NOMO-1 (cell line): Measurements from ENCODE around the gene ATP6V1C2.
A peak's percentile ranks its signal among the peaks of the same experiment; 100 is the strongest.
"Not testable (repeated sequence)": the region's sequence is repeated elsewhere in the genome, so short reads cannot be mapped to it uniquely, and the experiment has no call there.

Source experiments
- DNase-seq, 2 experiments: peaks; one replicate each; lab custom pipeline; 2025; ENCODE audit not compliant: unreplicated experiment in 2 of 2; lab: John Stamatoyannopoulos, UW

Gene ATP6V1C2

DNA sequence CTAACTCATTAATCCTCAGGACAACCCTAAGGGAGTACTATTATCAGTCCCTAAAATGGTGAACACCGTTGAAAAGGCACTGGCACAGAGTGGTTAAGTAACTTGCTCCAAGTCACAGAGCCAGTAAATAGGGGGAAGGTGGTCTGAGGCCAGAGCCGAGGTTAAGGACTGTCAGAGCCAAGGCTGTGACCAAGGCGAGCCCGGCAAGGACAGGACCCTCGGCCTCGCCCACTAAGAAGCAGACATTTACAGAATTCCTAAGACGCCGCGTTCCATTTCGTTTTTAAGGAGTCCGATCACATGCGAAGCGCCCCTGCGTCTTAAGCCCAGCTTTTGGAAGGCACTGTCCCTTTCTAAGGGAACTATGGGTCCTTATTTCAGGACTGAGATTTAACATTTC is 90.1 kb downstream of the ATP6V1C2 start:
- DNase-seq: no peak

- peak; percentile 94 to 97 for DNase-seq
Observed at GRCh38 chr2:10812362-10813162, 91.1 kb downstream of the ATP6V1C2 start, which contains the start of gene PDIA6. Gene PDIA6, minus strand, starts transcription at chr2:10812785. Its CDS starts 89 bp downstream, at chr2:10812696.

GRCh38 chr2:10813163-10814138 is 92.0 kb downstream of the ATP6V1C2 start:
- not testable (repeated sequence) for DNase-seq

- no peak for DNase-seq
Observed at GRCh38 chr2:10814142-10814541, 92.7 kb downstream of the ATP6V1C2 start.

- DNase-seq: no peak
Observed at GRCh38 chr2:10814571-10815331, 93.3 kb downstream of the ATP6V1C2 start.

GRCh38 chr2:10817413-10817812 is 96.0 kb downstream of the ATP6V1C2 start:
- no peak for DNase-seq

GRCh38 chr2:10818305-10818704 is 96.9 kb downstream of the ATP6V1C2 start:
- DNase-seq: not testable (repeated sequence)

GRCh38 chr2:10818984-10819383 is 97.6 kb downstream of the ATP6V1C2 start:
- no peak for DNase-seq

DNA sequence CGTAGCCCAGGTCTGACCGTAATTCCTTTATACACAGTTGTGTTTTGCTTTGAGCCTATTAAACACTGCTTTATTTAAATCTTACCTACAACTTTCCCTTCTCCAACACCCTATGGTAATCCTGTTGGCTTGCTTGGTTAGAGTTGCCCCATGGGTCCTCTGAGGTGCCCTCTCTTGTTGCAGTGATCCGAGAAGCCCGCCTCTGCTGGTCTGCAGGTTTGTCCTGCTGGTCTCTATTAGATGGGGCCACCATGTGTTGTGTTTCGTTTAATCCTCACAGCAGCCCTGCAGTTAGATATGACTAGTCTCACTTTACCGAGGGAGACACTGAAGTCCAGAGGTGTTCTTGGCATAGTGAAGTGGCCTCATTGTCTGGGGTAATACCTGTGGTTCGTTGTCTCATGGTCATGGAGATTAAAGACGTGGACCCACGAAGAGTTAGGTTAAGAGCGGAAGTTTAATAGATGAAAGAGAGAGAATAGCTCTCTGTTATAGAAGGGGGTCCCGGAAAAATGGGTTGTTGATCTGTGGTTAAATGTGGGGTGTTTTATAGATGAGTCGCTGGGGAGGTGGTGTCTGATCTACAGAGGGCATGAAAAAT is 98.4 kb downstream of the ATP6V1C2 start:
- DNase-seq: no peak

DNA sequence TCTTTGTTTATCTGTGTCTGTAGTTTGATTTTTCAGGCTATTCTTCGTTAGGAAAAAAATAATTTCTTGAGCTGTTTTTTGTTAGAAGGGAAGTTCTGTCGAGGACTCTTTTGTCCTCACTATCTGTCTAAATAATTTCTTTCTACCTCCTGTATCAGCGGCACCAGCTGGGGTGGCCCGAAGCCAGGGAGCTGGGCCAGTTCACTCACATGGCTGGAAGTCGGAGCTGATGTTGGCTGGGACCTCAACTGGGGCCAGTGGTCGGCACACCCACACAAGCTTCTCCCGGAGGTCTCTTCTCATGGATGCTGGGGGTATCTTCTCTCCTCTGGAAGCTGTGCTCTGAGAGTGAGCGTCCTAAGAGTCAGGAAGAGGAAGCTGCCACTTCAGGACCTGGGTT is 99.1 kb downstream of the ATP6V1C2 start:
- no peak for DNase-seq

DNA sequence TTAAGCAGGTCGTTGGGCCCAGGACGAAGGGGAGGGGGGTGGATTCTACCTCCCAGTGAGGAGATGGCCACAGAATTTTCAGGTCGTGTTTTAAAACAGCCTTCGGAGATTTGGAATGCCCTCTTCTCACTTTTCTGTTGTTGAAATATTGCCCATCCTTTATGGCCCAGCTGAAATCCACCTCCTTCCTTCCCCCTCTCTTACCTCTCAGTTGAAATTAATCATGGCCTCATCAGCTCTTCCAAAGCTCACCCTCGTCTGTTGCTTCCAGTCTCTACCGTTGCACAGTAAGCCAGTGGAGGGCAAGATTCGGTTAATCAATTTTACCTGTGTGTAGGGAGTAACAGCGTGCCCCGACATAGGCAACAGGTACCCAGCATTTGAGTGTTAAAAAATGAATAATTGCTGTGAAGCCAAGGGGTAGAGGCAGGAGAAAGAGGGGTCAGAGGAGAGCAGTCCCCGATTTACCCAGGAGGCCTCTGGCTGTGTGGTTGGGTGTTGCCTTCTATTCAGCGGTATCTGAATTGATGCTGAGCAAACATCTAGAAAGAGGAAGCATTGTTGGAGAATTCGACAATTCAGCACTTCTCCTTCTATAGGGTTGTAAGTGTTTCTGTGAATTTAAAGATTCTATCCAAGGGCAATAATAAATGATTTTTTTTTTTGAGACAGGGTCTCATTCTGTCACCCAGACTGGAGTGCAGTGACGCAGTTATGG is 99.7 kb downstream of the ATP6V1C2 start:
- peak; percentile 35 to 73 for DNase-seq

DNA sequence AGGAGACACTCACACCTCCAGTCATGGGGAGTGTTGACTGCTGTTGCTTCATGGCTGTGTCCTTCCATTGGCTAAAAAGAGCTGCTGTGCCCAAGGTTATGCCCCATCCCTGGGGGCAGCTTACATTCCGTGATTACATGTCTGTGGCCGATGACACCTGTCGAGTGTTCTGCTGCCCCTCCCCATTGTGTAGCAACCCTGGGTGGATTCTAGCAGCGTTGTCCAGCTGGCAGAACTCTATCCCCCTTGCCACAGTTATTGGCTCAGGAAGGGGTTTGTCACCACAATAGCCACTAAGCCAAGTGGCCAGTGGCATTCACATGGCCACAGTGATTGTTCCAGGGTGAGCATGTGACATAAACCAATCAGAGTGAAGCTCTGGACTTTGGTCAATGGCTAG is 102.8 kb downstream of the ATP6V1C2 start:
- DNase-seq: no peak

DNA sequence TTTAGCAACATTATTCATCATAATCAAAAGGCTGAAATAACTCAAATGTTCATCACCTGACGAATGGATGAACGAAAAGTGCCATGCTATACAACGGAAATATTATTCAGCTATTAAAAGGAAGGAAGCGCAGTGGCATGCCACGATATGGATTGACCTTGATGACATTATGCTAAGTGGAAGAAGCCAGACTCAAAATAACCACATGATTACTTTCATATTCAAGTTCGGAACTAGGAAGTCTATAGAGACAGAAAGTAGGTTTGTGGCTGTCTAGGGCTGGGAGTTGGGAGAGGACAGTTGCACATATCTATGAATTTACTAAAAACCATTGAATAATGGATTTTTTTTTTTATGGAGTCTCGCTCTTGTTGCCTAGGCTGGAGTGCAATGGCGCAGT is 104.6 kb downstream of the ATP6V1C2 start:
- peak in 1 of 2 experiments; percentile 20 for DNase-seq

DNA sequence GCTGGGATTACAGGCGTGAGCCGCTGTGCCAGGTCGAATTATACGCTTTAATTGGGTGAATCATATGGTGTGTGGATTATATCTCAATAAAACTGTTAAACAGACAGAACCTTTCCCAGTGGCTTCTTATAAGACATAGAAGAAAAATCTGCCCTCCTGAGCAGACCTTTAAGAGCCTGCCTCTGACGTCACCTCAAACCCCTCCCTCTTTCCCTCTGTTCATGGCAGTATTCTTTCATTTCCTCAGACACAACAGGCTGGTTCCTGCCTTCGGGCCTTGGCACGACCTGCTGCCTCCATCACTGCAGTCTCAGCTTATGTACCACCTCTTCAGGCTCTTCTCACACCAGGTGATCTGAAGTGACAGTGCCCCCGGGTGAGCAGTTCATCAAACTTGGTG is 105.2 kb downstream of the ATP6V1C2 start:
- DNase-seq: no peak

DNA sequence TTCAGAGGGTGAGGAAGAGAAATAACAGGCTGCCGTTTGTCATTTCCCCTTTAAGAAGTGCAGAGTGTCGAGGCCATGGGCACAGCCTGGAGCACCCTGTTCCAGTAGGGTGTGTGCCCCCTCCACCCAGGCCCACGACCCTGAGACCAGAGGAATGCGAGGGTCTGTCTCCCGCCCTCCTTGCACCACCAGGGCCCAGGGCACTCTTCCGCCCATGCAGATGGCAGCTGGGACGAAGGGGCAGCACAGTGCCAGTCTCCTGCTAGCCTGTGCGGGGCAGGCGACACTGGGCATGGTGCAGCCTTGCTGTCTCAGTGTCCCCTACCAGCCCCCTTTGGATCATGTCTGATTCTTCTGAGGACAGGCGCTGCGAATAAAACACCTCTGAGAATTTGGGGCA is 106.9 kb downstream of the ATP6V1C2 start:
- DNase-seq: no peak

DNA sequence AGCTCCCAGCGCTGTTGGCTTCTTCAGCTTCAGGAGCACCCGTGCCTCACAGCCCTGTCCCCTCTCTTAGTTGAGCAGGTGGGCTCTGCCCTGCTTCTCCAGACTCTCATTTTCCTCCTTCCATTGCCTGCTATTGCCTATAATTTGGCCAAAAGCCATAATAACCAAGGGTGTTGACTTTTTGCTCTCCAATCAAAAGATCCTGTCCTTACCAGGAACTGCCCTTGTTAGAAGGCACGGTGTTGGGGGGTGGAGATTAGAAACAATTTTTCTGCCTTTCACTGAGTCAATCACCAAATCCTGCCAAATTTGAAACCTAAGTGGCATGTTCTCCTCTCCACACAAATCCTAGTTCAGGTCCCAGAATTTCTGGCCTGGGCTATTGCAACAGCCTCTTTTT is 107.9 kb downstream of the ATP6V1C2 start:
- DNase-seq: no peak

DNA sequence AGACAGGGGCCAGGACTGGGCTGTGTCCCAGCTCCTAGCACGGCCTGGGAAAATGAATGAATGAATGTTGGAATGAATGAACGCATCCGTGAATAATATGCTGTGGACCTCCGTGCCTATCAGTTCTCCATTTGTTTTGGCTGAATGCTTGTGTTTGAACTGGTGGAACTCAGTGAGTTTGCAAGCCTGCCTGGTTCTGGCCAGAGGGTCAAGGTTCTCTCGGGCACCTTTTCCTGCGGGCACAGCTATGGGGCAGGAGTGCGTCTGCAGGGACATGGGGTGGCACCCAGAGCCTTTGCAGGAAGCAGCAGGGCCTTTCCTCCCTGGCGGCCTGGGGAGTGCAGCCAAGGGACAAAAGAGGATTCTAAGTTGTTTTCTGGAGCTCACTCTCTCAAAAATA is 108.8 kb downstream of the ATP6V1C2 start:
- DNase-seq: no peak

DNA sequence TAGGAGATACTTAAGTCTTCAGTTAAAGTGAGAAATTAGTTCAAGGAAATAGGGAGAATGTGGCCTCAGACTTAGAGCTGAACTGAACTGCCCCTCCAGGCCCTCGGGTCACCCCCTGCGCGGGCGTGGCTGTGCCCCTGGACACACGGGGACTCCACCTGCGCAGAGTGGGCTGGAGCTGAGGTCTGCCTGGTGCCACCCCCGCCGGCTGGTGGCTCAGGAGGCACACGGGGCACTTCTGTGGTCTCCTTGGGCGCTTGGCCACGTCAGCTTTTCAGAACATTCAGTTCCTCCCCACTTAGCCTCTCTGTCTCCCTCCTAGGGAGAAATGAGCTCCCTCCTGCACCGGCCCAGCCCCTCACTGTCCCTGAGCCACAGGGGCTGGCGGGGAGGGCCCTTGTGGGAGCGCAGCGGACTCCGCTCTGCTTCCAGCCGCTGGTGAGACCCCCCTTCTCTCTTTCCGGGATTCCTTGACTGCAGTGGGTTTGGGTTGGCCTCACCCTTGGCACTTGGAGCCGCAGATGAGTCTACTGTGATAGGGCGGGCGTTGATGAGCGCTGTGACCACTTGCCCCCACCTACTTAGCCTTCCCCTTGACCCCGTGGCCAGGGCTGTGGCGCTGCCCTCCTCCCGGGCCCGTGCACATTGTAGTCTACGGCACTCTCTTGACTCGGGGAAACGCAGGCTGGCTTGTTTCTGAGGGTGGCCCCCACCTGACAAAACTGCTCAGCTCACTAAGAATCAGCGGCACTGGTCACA is 109.4 kb downstream of the ATP6V1C2 start:
- no peak for DNase-seq

GRCh38 chr2:10831400-10831985 is 110.1 kb downstream of the ATP6V1C2 start:
- DNase-seq: no peak
